Posterior vena cava (tissue), 2 donors: ENCODE measurements around the gene SNX4. TPM values are rescaled to one million over a fixed set of nuclear protein-coding genes. Genes with fewer than 3 reads are reported as not detected.

ENCODE experiments used
- DNase-seq: peaks from one replicate; pipeline ENCODE4 v3.0.0-alpha.2; 2020; ENCODE audit warnings: low spot score
- intact Hi-C, 2 donors: fragments of 100-400 bp; cut with DNase I; formaldehyde crosslinking; loops; one replicate each; pipeline versions ENCODE4 v1.14.1 to v1.14.2; 2022 to 2023
- total RNA-seq, 2 donors: library from RNA; stranded (reverse); fragmentation: NEBNext Ultra II Directional; extraction: Animal tissue kit (Norgen Biotek cat#: 25700); gene quantifications; one replicate each; pipeline ENCODE4 v1.2.1, GENCODE V29; 2021
- donor health status: DM: yes; HTN: yes; CAD: no.
- donor health status: DM: yes; HTN: yes; CAD: no.

The SNX4 gene
- total RNA-seq, 2 donors from 2014 or later, result 32.2 to 32.5 TPM

DNA sequence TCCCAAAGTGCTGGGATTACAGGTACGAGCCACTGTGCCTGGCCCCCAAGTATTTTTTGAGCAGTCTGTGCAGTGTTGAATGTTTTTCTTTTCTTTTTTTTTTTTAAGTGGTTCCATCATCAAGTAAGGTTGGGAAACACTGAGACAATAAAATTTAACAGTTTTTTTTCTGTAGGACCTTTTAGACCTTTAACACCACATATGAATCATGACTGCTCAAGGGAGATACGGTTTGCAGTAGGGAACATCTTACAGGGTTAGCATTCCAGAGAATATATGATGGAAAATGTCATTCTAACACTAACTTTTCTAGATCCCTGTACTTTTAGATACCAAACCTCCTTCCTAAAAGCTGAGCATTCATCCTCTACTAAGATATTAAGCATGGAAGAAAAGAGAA is 41.7 kb downstream of the SNX4 start:
- no peak for DNase-seq
- intact Hi-C loops, result no loop called here

DNA sequence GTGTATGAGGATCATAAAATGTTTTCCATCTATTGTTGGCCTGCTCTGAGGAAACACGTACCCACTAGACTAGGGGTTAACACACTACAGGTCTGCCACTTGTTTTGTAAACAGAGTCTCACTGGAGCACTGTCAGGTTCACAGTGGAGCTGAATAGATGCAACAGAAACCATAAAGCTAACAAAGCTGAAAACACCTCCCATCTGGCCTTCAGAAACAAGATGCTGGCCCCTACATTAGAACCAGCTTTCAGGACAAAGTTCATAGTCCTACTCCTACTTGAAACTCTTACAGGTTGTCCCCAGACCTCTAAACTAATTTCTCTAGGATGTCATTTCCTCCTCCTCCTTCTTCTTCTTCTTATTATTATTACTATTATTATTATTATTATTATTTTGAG is 42.3 kb downstream of the SNX4 start:
- intact Hi-C loops, result no loop called here
- DNase-seq, result no peak

DNA sequence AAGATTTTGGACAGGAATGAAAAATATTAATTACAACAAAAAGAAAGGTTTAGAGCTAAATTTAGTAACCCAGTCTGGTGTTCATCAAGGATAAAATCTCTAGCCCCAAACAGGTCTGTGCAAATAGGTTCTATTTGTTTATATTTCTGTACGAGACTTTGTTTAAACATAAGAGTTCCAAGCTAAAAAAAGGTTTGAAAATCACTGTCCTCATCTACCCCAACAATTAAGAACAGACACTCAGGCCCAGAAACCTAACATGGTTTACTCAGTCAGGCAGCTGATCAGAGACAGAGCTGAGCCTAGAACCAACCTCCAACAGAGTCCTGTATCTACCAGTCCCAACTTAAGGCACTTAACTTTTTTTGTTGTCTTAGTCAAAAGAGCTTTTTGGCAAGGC is 49.3 kb downstream of the SNX4 start:
- no peak for DNase-seq
- intact Hi-C loops, result no loop called here

DNA sequence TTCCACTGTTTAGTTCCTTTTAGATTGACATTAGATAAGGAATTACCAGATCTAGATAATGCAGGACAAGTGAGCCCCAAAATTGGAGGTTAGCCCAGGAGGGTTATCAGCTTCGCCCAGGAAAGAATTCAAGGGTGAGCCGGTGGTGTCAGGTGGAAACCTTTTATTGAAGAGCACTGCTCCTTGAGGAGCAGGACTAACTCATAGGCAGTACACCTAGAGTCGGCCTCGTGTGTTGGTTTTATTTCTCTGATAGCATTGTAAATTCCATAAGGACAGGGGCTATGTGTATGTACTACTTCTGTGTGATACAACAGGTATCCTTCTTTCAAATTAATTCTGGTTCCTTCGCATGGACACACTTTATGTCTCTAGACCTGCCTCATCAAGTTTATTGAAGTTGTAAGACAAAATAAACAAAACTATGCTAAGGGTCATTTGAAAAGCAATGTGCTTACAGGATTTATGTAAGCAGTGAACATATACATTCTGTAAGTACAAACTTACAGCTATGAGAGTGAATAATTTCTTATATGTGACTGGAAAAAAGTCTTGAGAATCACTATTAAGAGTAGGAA is 57.2 kb downstream of the SNX4 start:
- intact Hi-C loops, result no loop called here
- no peak for DNase-seq

DNA sequence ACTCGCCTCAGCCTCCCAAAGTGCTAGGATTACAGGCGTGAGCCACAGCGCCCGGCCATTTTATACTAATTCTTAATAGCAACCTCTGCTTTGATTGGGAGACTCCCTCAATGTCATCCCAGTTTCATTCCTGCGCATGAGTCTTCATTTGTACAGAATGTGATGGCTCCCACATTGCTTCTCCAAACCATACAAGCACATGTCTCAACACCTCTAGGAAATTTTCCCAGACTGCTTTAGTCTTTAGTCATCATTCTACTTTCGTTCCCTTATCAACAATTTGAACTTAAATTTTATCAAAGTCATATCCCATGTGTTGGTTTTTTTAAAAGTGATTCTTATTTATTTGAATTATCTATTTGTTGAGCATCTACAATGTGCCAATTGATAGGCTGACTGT is 58.1 kb downstream of the SNX4 start:
- intact Hi-C loops, result no loop called here

DNA sequence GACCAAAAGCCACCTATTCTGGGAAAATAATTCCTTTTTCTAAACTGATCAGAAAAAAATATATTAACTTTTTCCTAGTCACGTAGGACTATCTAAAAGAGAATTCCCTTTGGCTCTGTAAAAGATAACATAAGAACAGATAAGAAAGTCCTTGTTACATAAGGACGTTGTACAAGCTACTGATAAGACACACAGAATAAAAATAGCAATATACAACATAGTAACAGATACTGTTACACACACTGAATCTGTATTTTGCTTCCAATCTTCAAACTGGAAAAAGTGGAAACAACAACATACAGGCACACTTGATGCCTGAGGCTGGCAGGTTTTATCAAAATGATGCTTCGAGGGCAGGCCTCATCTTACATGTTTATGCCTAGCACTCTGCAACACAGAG is 59.8 kb downstream of the SNX4 start:
- intact Hi-C loops, result no loop called here

More for the DNA sequence above, 58.1 kb downstream of the SNX4 start:
- DNase-seq, result no peak

DNA sequence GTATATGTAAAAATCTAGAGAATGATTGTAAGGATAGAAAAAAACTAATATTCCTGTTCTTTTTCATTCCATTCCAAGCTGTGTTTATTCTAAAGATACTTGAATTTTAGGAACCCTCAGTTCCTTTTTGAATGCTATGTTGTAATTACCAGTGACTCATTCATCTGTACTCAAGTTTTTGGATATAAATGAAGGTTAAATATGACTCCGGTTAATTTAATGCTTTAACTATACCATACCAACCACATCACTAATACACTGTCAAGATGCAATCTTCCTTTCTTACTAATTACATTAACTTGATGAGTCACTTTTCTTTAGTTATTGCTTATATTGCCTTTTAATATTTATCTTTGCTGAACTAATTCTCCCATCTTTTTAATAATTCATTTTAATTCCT is 76.1 kb downstream of the SNX4 start:
- intact Hi-C loops, result no loop called here
- no peak for DNase-seq

More for the DNA sequence above, 59.8 kb downstream of the SNX4 start:
- no peak for DNase-seq

DNA sequence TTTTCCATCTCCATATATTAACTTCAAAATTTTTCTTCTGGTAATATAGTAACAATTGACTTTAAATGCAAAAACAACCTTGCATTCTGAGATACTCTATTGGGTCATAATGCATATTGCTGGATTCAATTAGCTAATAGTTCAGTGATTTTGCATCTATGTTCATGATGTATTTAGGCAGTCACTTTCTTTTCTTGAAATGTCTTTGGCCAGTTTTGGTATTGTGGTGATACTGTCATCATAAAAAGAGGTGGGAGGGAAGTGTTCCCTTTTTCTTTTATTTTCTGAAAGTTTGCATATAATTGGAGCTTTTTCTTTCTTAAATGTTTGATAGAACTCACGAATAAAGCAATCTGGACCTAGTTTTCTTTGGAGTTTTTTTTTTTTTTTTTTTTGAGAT is 77.5 kb downstream of the SNX4 start:
- DNase-seq, result no peak
- intact Hi-C loops, result no loop called here

DNA sequence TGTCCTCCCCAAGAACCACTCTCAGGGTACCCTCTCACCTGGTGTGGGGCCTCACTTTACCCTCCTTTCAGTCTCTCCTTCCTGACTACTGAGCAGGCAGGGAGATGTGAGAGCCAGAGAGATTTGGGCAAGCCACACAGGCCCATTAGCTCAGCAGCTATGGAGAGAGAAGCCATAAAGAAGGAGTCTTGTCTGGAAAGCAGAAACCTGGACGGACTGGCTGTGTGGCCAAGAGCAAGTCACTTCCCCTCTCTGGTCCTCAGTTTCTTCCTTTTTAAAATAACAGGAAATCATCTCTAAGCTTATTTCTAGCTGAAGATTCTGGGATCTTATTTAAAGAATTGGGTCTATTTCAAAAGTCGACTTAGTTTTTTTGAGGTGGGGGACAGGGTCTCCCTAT is 79.0 kb downstream of the SNX4 start:
- DNase-seq, result no peak
- intact Hi-C loops, result no loop called here

DNA sequence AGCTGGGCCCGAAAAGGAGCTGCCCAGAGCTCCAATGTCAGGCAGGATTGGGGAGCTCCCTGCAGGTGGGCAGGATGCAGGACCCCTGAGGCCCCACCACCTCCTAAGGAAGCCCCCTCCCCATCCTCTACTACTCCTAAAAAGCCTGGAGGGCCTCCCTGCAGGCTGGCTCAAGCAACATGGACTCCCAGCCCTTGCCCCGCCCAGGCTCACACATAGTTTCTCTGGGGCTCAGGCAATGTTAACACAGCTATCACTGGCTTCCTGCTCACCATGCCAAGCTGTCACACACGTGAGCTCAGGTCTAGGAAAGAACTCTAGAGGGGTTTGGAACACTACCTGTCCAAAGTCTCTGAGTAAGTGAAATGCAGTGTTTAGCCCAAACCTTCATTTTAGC is 79.4 kb downstream of the SNX4 start:
- intact Hi-C loops, result no loop called here
- no peak for DNase-seq

DNA sequence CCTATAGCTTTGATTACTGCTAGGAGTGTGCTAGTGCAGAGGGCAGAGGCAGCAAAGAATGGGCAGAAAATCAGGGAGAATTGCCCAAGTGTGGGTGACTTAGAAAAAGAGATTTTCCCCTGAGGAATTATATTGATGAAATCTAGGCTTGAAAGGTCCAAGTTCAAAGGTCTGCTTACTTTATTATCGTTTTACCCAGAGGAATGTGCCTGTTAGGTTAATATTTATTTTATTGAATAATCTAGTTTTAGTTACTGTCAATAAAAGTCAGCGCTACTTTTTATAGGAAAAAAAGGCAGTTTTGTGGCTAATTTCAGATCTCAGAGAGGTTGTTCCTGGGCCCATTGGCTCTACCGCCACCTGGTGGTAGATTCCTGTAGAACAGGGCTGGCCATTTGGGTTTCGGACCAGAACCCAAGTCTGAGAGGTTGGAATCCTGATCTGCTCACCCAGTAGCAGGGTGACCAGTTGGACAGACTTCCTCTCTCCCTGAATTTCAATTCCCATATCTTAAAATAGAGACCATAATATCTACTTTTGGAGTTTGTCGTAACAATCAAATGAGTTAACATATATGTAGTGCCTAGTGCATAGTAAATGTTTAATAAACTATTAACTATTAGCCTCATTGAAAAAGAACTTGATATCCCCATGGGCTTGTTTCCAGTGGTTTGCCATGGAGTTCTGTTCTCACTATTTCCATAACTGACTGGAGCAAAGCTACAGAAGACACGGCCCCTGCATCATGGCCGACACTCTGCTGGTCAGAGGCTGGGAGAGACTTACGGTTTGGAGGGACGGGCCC is 82.2 kb downstream of the SNX4 start:
- DNase-seq, result peak; percentile 83
- intact Hi-C loops, result loop anchor here in 1 of 2 donors (10.0 kb wide), 1 partner anchor 443 kb away; no protein-coding TSS in a partner anchor

DNA sequence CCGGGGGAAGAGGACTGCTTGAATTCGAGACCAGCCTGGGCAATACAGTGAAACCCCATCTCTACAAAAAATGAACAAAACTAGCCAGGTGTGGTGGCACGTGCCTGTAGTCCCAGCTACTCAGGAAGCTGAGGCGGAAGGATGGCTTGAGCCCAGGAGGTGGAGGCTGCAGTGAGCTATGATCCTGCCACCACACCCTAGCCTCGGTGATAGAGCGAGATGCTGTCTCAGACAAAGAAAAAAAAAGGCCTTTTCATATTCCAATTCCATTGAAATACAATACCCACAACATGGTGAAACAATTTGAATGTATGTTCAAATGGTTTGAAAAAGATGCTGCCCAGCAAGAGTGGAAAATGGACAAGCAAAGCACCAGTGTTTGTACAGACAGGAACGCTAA is 83.1 kb downstream of the SNX4 start:
- DNase-seq, result no peak
- intact Hi-C loops, result loop anchor here in 1 of 2 donors (10.0 kb wide), 1 partner anchor 442 kb away; no protein-coding TSS in a partner anchor

DNA sequence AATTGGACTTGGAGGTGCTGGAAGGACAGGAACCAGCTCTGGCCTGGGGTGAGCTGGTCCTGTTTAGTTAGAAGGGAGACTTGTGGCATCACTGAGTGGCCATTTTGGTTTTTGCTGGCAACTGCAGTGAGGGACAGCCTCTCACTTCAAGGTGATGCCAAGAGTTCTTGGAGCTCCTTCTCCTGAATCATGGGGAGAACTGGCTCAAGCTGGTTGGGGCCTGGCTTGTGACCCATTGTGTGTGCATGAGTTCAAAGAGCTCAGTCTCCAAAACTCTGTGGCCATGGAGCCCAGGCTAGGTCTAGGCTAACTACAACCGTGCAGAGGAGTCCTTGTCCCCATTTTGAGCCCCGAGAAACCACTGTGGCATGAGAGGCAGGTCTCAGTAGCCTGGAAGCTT is 84.8 kb downstream of the SNX4 start:
- intact Hi-C loops, result loop anchor here in 1 of 2 donors (10.0 kb wide), 1 partner anchor 440 kb away; no protein-coding TSS in a partner anchor
- no peak for DNase-seq

DNA sequence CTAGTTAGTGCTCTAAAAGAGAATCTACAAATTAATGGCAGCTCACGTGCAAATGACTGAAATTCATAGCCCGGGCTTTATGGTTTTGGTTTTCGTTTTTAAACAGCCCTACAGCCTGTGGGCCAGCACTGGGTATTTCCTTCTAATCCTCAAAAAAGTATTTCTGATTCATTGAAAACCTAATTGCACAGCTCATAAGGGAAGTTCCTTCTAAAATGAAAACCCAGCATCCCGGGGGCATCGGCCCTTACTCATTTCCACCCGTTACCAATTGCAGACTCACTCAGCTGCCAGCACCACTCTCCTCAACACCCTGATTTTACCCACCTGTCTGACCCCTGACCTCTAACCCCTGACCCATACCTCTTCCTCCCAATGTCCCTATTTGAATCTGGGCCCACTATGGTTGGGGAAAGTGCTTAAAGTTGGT is 85.4 kb downstream of the SNX4 start:
- intact Hi-C loops, result loop anchor here in 1 of 2 donors (10.0 kb wide), 1 partner anchor 440 kb away; no protein-coding TSS in a partner anchor
- no peak for DNase-seq

DNA sequence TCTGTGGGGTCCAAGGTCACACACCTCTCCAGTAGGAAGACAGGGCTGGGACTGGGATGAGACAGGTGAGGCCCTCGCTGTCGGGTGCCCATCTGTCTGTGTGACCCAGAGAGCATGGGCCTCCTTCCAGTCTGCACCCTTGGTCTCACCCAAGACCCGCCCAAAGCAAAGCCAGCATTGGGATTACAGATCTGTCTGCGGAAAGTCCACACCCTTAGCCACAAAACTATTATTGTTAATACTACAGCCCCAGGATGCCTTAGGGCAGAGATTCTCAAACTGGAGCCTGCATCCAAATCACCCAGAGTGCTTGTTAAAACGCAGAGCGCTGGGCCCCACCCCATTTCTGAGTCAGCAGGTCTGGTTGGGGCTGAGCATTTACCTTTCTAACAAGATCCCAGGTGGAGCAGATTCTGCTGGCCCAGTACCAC is 86.4 kb downstream of the SNX4 start:
- intact Hi-C loops, result loop anchor here in 1 of 2 donors (10.0 kb wide), 1 partner anchor 439 kb away; no protein-coding TSS in a partner anchor
- no peak for DNase-seq

DNA sequence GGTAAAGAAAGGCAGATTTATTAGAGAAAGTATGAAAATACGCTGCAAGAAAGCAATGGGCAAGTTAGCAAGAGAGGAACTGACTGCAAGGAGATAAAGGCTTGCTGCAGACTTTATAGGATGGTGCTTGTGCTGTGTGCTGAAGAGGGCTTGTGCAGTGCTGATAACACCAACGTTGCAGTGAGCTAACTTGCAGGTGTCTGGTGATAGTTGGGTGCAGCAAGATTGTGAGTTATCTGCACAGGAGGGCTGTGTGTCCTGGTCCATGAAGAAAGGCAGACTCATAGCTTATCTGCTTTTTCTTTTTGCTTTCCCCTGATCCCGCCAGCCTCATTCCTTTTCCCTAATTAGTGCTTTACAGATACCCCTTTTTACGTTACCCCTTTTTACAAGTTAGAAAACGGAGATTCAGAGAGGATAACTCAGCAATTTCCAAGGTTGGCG is 86.9 kb downstream of the SNX4 start:
- no peak for DNase-seq
- intact Hi-C loops, result loop anchor here in 1 of 2 donors (10.0 kb wide), 1 partner anchor 438 kb away; no protein-coding TSS in a partner anchor

DNA sequence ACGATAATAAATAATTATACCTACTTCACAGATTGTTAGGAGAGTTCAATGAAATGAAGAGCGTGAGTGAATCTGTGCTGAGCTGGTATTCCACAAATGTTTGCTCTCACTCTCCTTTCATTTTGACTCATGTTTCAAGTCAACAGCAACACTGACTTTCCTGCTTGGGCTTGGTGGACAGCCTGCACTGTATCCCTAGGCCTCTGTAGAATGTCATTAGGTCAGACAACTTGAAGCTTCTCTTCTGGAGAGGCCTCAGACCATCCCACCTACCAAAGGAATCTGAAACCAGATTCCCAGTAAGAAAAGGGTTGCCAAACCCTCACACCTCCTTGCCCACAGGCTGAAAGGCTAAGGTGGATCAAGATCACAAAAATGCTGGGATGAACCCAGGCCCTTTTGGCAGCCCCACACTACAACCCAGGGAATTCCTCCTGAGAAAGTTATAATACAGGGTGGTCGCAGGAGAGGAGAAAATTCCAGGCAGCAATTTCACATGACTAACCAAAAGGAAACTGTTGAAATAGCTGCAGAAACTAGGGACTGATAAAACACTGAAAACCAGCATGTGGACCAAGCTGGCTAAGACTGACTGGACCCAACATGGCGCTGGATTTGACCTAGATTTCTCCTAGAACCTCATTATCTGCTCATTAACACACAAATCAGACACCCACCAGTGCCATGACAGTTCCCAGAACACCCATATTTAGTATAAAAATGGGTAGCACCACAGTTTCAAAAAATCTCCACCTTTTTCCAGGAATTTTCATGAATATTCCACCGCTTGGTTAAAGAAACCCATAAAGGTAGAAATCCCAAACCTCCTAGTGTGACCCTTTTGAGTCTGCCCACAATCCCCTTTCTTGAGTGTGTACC is 87.9 kb downstream of the SNX4 start:
- intact Hi-C loops, result loop anchor here in 1 of 2 donors (10.0 kb wide), 1 partner anchor 437 kb away; no protein-coding TSS in a partner anchor
- DNase-seq, result no peak

DNA sequence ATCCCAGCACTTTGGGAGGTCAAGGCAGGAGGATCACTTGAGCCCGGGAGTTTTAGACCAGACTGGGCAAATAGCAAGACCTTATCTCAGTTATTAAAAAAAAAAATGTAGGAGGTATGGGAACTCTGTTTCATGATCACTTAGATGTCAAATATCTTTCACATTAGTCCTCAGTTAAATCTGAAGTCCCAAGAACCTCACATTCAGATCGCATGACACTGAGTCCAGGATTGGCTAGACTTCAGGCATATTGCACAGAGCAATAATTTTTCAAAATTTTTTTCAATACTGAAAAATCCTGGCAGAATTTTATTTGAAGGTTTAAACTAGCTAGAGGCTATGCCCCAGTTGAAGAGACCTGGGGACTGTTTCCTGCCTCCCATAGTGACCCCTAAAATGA is 88.6 kb downstream of the SNX4 start:
- intact Hi-C loops, result loop anchor here in 1 of 2 donors (10.0 kb wide), 1 partner anchor 437 kb away; no protein-coding TSS in a partner anchor
- no peak for DNase-seq

DNA sequence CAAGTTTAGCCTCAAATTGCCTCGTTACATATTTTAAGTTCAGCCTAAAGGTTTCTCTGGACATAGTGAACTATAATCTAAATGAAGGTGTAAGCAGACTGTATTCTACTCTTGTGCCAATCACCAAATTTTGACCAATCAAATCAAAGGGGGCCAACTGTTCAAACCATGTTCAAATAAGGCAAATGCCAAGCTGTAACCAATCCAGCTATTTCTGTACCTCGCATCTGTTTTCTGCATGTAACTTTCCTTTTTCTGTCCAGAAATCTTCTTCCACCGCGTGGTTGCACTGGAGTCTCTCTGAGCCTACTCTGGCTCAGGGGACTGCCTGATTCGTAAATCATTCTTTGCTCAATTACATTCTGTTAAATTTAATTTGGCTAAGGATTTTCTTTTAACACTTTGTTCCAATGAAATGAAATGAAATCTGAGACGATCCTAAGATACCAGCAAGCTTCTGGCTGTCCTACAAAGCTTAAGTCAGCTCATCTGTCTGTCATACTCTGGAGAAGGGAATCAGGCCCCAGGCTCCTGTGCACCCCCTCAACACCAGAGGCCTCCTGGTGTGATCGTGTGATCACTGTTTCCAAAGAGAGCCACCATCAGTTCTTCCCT is 91.7 kb downstream of the SNX4 start:
- DNase-seq, result no peak
- intact Hi-C loops, result no loop called here
